ENCODE data around the gene STAG3. TPM values are rescaled to one million over a fixed set of nuclear protein-coding genes. Genes with fewer than 3 reads are reported as not detected.

Gene STAG3
- polyA plus RNA-seq, 1 donor from 2014 or later = 0.64 TPM

GRCh38 chr7:100175296-100175935 is 2.3 kb upstream of the STAG3 start:
- H2AFZ ChIP-seq (ENCODE audit: low read depth, low read length) = no peak overlapping the region
- H3K9me3 ChIP-seq (ENCODE audit: low read length) = no peaks in the 10 kb centered on the region
- TF ChIP-seq REST (IDR thresholded peaks at IDR 0.05; ENCODE audit: borderline replicate concordance) (no peak), EZH2 (IDR thresholded peaks at IDR 0.05; ENCODE audit: borderline replicate concordance, insufficient read depth, low read length, poor library complexity, severe bottlenecking) (no peak), CTCF (IDR thresholded peaks at IDR 0.05; ENCODE audit: poor library complexity, severe bottlenecking) (no peak), SMC3 (conservative IDR thresholded peaks at IDR 0.05; ENCODE audit: poor library complexity) (no peak), TAF1 (IDR thresholded peaks at IDR 0.05; ENCODE audit: low read depth) (no peak), EP300 (conservative IDR thresholded peaks at IDR 0.05; ENCODE audit: poor library complexity, severe bottlenecking) (no peak), MXI1 (conservative IDR thresholded peaks at IDR 0.05; ENCODE audit: poor library complexity, severe bottlenecking) (no peak), POLR2AphosphoS5 (IDR thresholded peaks at IDR 0.05) (no peak), RAD21 (conservative IDR thresholded peaks at IDR 0.05) (no peak)
- H3K79me2 ChIP-seq (replicated peaks; ENCODE audit: insufficient read depth, low read length) = peaks cover 22% of the 10 kb centered on the region
- H3K36me3 ChIP-seq (ENCODE audit: insufficient read depth, low read length) = no peaks in the 10 kb centered on the region
- no peaks in the 10 kb centered on the region for H3K27me3 ChIP-seq (ENCODE audit: insufficient read depth, low read depth, low read length)
- H3K9ac ChIP-seq (ENCODE audit: low read length) = peak overlapping the region; percentile 99
- peak overlapping the region; percentile 73 for H3K4me2 ChIP-seq (ENCODE audit: low read length)
- no peaks in the 10 kb centered on the region for H3F3A ChIP-seq (ENCODE audit: insufficient read depth, low read length, poor library complexity, severe bottlenecking)
- H3K27ac ChIP-seq (ENCODE audit: low read length) = no peak overlapping the region
- peak overlapping the region; percentile 88 for H3K4me3 ChIP-seq (ENCODE audit: low read length)
- H4K20me1 ChIP-seq (ENCODE audit: insufficient read depth) = no peaks in the 10 kb centered on the region
- no peaks in the 10 kb centered on the region for H3K9me2 ChIP-seq (ENCODE audit: insufficient read depth, low read length)

- Histone ChIP-seq H3K27ac (ENCODE audit: low read length) (peak overlapping the region; percentile 88), H3K36me3 (ENCODE audit: insufficient read depth, low read length) (no peaks in the 10 kb centered on the region), H3K27me3 (ENCODE audit: insufficient read depth, low read depth, low read length) (no peaks in the 10 kb centered on the region), H4K20me1 (ENCODE audit: insufficient read depth) (no peaks in the 10 kb centered on the region), H3K9me3 (ENCODE audit: low read length) (no peaks in the 10 kb centered on the region), H3K4me2 (ENCODE audit: low read length) (peak overlapping the region; percentile 100), H3K9me2 (ENCODE audit: insufficient read depth, low read length) (no peaks in the 10 kb centered on the region), H3F3A (ENCODE audit: insufficient read depth, low read length, poor library complexity, severe bottlenecking) (no peaks in the 10 kb centered on the region), H2AFZ (ENCODE audit: low read depth, low read length) (peak overlapping the region; percentile 44), H3K79me2 (replicated peaks; ENCODE audit: insufficient read depth, low read length) (peaks cover 22% of the 10 kb centered on the region), H3K4me3 (ENCODE audit: low read length) (peak overlapping the region; percentile 88), H3K9ac (ENCODE audit: low read length) (peak overlapping the region; percentile 99)
- TF ChIP-seq MXI1 (conservative IDR thresholded peaks at IDR 0.05; ENCODE audit: poor library complexity, severe bottlenecking) (no peak), RAD21 (conservative IDR thresholded peaks at IDR 0.05) (no peak), CTCF (IDR thresholded peaks at IDR 0.05; ENCODE audit: poor library complexity, severe bottlenecking) (no peak), SMC3 (conservative IDR thresholded peaks at IDR 0.05; ENCODE audit: poor library complexity) (no peak), POLR2AphosphoS5 (IDR thresholded peaks at IDR 0.05) (no peak), EP300 (conservative IDR thresholded peaks at IDR 0.05; ENCODE audit: poor library complexity, severe bottlenecking) (no peak), TAF1 (IDR thresholded peaks at IDR 0.05; ENCODE audit: low read depth) (no peak), EZH2 (IDR thresholded peaks at IDR 0.05; ENCODE audit: borderline replicate concordance, insufficient read depth, low read length, poor library complexity, severe bottlenecking) (no peak), REST (IDR thresholded peaks at IDR 0.05; ENCODE audit: borderline replicate concordance) (no peak)
These were observed 1.3 kb upstream of the STAG3 start for GRCh38 chr7:100176096-100177044.
